ENCODE data around the gene COL8A1. TPM values are rescaled to one million over a fixed set of nuclear protein-coding genes. Genes with fewer than 3 reads are reported as not detected.

COL8A1 gene
- total RNA-seq, 1 experiment from 2014 or later = 0.07 TPM

DNA sequence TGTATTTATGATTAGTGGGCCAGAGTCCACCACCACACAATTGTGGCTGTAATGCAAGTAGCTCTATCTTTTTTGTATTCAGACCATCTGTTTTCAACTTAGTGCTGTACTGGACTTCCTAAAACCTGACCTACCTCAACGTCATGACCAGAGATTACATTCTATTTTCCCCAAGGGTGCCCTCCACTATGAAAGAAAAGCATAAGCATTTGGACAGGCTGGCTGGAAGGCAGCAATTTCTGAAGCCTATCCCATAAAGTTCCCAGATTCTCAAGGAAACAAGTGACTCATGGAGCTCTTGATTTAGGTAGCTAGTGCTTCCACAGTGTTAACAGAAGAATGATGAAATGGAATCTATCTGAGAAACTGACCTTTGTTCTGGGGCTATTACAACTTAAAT, 75.8 kb downstream of the COL8A1 start (continued):
- TF ChIP-seq, protein P1, sequence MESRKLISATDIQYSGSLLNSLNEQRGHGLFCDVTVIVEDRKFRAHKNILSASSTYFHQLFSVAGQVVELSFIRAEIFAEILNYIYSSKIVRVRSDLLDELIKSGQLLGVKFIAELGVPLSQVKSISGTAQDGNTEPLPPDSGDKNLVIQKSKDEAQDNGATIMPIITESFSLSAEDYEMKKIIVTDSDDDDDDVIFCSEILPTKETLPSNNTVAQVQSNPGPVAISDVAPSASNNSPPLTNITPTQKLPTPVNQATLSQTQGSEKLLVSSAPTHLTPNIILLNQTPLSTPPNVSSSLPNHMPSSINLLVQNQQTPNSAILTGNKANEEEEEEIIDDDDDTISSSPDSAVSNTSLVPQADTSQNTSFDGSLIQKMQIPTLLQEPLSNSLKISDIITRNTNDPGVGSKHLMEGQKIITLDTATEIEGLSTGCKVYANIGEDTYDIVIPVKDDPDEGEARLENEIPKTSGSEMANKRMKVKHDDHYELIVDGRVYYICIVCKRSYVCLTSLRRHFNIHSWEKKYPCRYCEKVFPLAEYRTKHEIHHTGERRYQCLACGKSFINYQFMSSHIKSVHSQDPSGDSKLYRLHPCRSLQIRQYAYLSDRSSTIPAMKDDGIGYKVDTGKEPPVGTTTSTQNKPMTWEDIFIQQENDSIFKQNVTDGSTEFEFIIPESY (IDR thresholded peaks at IDR 0.05; ENCODE audit: extremely low read depth, insufficient replicate concordance, low read length) = no peak
- TF ChIP-seq EZH2 (IDR thresholded peaks at IDR 0.05) (no peak), SRF (IDR thresholded peaks at IDR 0.05; ENCODE audit: low read depth) (no peak), SIN3A (IDR thresholded peaks at IDR 0.05; ENCODE audit: low read depth) (no peak), ZFX (IDR thresholded peaks at IDR 0.05) (no peak)
- TF ChIP-seq, protein P2, sequence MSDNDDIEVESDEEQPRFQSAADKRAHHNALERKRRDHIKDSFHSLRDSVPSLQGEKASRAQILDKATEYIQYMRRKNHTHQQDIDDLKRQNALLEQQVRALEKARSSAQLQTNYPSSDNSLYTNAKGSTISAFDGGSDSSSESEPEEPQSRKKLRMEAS (IDR thresholded peaks at IDR 0.05) = no peak
- TF ChIP-seq, protein P3, sequence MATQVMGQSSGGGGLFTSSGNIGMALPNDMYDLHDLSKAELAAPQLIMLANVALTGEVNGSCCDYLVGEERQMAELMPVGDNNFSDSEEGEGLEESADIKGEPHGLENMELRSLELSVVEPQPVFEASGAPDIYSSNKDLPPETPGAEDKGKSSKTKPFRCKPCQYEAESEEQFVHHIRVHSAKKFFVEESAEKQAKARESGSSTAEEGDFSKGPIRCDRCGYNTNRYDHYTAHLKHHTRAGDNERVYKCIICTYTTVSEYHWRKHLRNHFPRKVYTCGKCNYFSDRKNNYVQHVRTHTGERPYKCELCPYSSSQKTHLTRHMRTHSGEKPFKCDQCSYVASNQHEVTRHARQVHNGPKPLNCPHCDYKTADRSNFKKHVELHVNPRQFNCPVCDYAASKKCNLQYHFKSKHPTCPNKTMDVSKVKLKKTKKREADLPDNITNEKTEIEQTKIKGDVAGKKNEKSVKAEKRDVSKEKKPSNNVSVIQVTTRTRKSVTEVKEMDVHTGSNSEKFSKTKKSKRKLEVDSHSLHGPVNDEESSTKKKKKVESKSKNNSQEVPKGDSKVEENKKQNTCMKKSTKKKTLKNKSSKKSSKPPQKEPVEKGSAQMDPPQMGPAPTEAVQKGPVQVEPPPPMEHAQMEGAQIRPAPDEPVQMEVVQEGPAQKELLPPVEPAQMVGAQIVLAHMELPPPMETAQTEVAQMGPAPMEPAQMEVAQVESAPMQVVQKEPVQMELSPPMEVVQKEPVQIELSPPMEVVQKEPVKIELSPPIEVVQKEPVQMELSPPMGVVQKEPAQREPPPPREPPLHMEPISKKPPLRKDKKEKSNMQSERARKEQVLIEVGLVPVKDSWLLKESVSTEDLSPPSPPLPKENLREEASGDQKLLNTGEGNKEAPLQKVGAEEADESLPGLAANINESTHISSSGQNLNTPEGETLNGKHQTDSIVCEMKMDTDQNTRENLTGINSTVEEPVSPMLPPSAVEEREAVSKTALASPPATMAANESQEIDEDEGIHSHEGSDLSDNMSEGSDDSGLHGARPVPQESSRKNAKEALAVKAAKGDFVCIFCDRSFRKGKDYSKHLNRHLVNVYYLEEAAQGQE (IDR thresholded peaks at IDR 0.05; ENCODE audit: low read depth) = no peak

DNA sequence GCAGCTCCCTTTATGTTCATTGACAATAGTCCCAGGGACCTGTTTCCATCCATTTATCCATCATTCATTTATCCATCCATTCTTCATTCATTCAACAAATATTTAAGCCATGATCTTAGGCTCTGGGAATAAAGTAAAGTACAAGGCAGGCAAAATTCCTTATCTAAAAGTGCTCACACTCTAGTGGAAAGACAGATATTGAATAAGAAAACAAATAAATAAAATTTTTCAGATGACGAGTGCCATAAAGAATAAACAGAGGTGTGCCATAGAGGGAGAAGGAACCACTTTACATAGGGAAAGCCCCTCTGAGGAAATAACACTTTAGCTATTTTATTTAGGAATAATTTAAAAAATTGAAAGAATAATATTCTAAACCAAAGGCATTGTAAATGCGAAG, 76.2 kb downstream of the COL8A1 start:
- Histone ChIP-seq H4K20me1 (ENCODE audit: insufficient read depth) (no peaks in the 10 kb centered on the region), H3K4me2 (ENCODE audit: low read length) (no peak overlapping the region), H3K27ac (ENCODE audit: low read depth, low read length) (no peak overlapping the region), H3K9me2 (ENCODE audit: insufficient read depth) (no peaks in the 10 kb centered on the region), H2AFZ (ENCODE audit: low read depth, low read length, poor library complexity, severe bottlenecking) (no peak overlapping the region), H3K36me3 (ENCODE audit: control insufficient read depth in 1 of 2, insufficient read depth in 2 of 2, low read length in 2 of 2) (no peaks in the 10 kb centered on the region), H3K4me1 (ENCODE audit: control insufficient read depth in 1 of 2, insufficient read depth in 2 of 2, low read length in 2 of 2) (no peaks in the 10 kb centered on the region), H3K4me3 (replicated peaks in 1 of 2; ENCODE audit: low read depth in 1 of 2, low read length in 2 of 2) (no peak overlapping the region), H3K9ac (ENCODE audit: low read length) (no peak overlapping the region), H3K79me2 (ENCODE audit: insufficient read depth, low read length) (no peaks in the 10 kb centered on the region), H3K27me3 (ENCODE audit: insufficient read depth, low read length) (peaks cover 74% of the 10 kb centered on the region), H3K9me3 (ENCODE audit: control insufficient read depth in 1 of 2, insufficient read depth in 1 of 2, low read depth in 1 of 2, low read length in 2 of 2) (no peaks in the 10 kb centered on the region)
- CTCF ChIA-PET = no interaction called here
- RAD21 ChIA-PET (ENCODE audit: low non-redundant PET in 1 of 2, low total read pairs in 2 of 2, uncharacterized antibody in 2 of 2, unreplicated experiment in 2 of 2) = no interaction called here
- DNase-seq (ENCODE audit: low read depth, low spot score) = no peak
- no peak for ATAC-seq
- intact Hi-C loops (cut with micrococcal nuclease) = loop anchor here (5.0 kb wide), 1 partner anchor 272 kb away; no protein-coding TSS in a partner anchor
- no TSS peak for BruUV-seq (replicated peaks)
- POLR2A ChIA-PET = no interaction called here
- no peak for TF ChIP-seq EGR1 (IDR thresholded peaks at IDR 0.05; ENCODE audit: low read depth)
- no peak for TF ChIP-seq RAD21 (IDR thresholded peaks at IDR 0.05; ENCODE audit: low read depth)
- no peak for TF ChIP-seq POLR2AphosphoS5 (IDR thresholded peaks at IDR 0.05; ENCODE audit: low read depth, low read length)
- TF ChIP-seq, protein P3 (IDR thresholded peaks at IDR 0.05; ENCODE audit: low read depth) = no peak
- no peak for TF ChIP-seq SRF (IDR thresholded peaks at IDR 0.05; ENCODE audit: low read depth)
- TF ChIP-seq ELF1 (IDR thresholded peaks at IDR 0.05; ENCODE audit: borderline replicate concordance, low read depth) = no peak
- TF ChIP-seq, protein P1 (IDR thresholded peaks at IDR 0.05; ENCODE audit: extremely low read depth, insufficient replicate concordance, low read length) = no peak
- no peak for TF ChIP-seq ZFX (IDR thresholded peaks at IDR 0.05)
- TF ChIP-seq SP1 (IDR thresholded peaks at IDR 0.05; ENCODE audit: low read depth) = no peak
- TF ChIP-seq EZH2 (IDR thresholded peaks at IDR 0.05) = no peak
- no peak for TF ChIP-seq TCF7L2 (IDR thresholded peaks at IDR 0.05; ENCODE audit: borderline replicate concordance, extremely low read depth, insufficient read depth, insufficient read length)

Data from HCT116 (cell line).